ENCODE results near the gene FCSK.
"Not testable (repeated sequence)": the region's sequence is repeated elsewhere in the genome, so short reads cannot be mapped to it uniquely, and the experiment has no call there.

The FCSK gene

GRCh38 chr16:70454222-70455034 lies at the start of gene FCSK:
FCSK (plus strand) TSS chr16:70454595; CDS start chr16:70463191, 8,596 bp downstream.
- DNase-seq = no peak

GRCh38 chr16:70406104-70406503 lies 48.3 kb upstream of the FCSK start:
- DNase-seq = not testable (repeated sequence)

GRCh38 chr16:70407811-70408274 lies 46.6 kb upstream of the FCSK start:
- no peak for DNase-seq

GRCh38 chr16:70410734-70411133 lies 43.7 kb upstream of the FCSK start:
- DNase-seq = no peak

- no peak for DNase-seq
These were observed 42.0 kb upstream of the FCSK start for GRCh38 chr16:70412385-70412784.

- not testable (repeated sequence) for DNase-seq
These were observed 40.8 kb upstream of the FCSK start for GRCh38 chr16:70413572-70413971.

GRCh38 chr16:70416748-70417616 lies 37.4 kb upstream of the FCSK start:
- peak; percentile 19 for DNase-seq

GRCh38 chr16:70417661-70418060 lies 36.7 kb upstream of the FCSK start:
- no peak for DNase-seq

GRCh38 chr16:70418274-70418992 lies 36.0 kb upstream of the FCSK start:
- no peak for DNase-seq

GRCh38 chr16:70418993-70419318 lies 35.4 kb upstream of the FCSK start:
- no peak for DNase-seq

GRCh38 chr16:70419384-70420327 lies 34.7 kb upstream of the FCSK start:
- no peak for DNase-seq

GRCh38 chr16:70421014-70421413 lies 33.4 kb upstream of the FCSK start:
- no peak for DNase-seq

- DNase-seq = no peak
These were observed 32.7 kb upstream of the FCSK start for GRCh38 chr16:70421473-70422311.

- DNase-seq = no peak
These were observed 31.9 kb upstream of the FCSK start for GRCh38 chr16:70422543-70422942.

GRCh38 chr16:70427786-70428177 lies 26.6 kb upstream of the FCSK start:
- DNase-seq = no peak

GRCh38 chr16:70428178-70428998 lies 26.0 kb upstream of the FCSK start:
- DNase-seq = no peak

- DNase-seq = no peak
These were observed 24.3 kb upstream of the FCSK start for GRCh38 chr16:70429888-70430666.

GRCh38 chr16:70430667-70431536 lies 23.5 kb upstream of the FCSK start:
- no peak for DNase-seq

All from NCI-H2107 (cell line).